A549 (cell line): ENCODE results near the gene DBF4.
"Not testable (repeated sequence)": the region's sequence is repeated elsewhere in the genome, so short reads cannot be mapped to it uniquely, and the experiment has no call there.

ENCODE experiments used
- CEBPB ChIP-seq, 2 experiments: fragments of >200 bp in 1 of 2; sonication (Bioruptor Twin) in 1 of 2; formaldehyde crosslinking in 1 of 2; IDR thresholded peaks; 2 replicates each; pipeline ENCODE4 v1.6.1; 2012 to 2016
- EP300 ChIP-seq, 2 experiments: fragments of >200 bp; sonication (Bioruptor Twin); formaldehyde crosslinking; IDR thresholded peaks; 2 replicates in 1 of 2; 3 replicates in 1 of 2; pipeline ENCODE4 v1.6.1; 2016 to 2017
- KDM1A ChIP-seq: fragments of 200-600 bp; sonication (generic); IDR thresholded peaks from 2 replicates; pipeline ENCODE4 v1.6.1; 2016; ENCODE audit warnings: low read depth, mild to moderate bottlenecking
- MAFK ChIP-seq: fragments of 450-650 bp; IDR thresholded peaks from 2 replicates; pipeline ENCODE4 v1.6.1; 2014; ENCODE audit not compliant: partially characterized antibody
- POLR2A ChIP-seq: IDR thresholded peaks from 2 replicates; pipeline ENCODE4 v1.6.1; 2012; ENCODE audit warnings: mild to moderate bottlenecking, low read length
- POLR2AphosphoS2 ChIP-seq: conservative IDR thresholded peaks from 2 replicates; pipeline ENCODE4 v1.6.1; 2012; ENCODE audit warnings: low read length, improper control_type of control experiment, inconsistent platforms
- REST ChIP-seq: fragments of 200-600 bp; sonication (generic); IDR thresholded peaks from 2 replicates; pipeline ENCODE4 v1.6.1; 2016; ENCODE audit warnings: antibody characterized with exemption, mild to moderate bottlenecking, moderate library complexity
- RFX5 ChIP-seq: fragments of 450-650 bp; IDR thresholded peaks from 2 replicates; pipeline ENCODE4 v1.7.1; 2014; ENCODE audit warnings: antibody characterized with exemption, mild to moderate bottlenecking, moderate library complexity
- USF2 ChIP-seq: fragments of 450-650 bp; IDR thresholded peaks from 2 replicates; pipeline ENCODE4 v1.6.1; 2014; ENCODE audit warnings: antibody characterized with exemption
- TF ChIP-seq, protein P1 (sequence below): fragments of >200 bp; sonication (Bioruptor Twin); formaldehyde crosslinking; IDR thresholded peaks from 3 replicates; pipeline ENCODE4 v1.5.1; 2016
- TF ChIP-seq, protein P2 (sequence below): IDR thresholded peaks from 2 replicates; pipeline ENCODE4 v1.6.1; 2012

DNA sequence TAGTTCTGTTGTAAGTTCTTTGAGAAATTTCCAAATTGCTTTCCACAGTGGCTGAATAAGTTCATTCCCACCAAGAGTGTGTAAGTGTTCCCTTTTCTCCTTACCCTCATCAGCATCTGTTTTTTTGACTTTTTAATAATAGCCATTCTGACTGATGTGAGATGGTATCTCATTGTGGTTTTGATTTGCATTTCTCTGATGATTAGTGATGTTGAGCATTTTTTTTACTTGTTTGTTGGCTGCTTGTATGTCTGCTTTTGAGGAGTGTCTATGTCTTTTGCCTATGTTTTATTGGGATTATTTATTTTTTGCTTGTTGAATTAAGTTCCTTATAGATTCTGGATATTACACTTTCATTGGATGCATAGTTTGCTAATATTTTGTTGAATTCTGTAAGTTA is 69.6 kb downstream of the DBF4 start:
- TF ChIP-seq POLR2A; KDM1A; RFX5; REST; POLR2AphosphoS2; EP300 (IDR thresholded peaks at IDR 0.05); MAFK; CEBPB (IDR thresholded peaks at IDR 0.05); USF2: not testable (repeated sequence)
- TF ChIP-seq, protein P1, sequence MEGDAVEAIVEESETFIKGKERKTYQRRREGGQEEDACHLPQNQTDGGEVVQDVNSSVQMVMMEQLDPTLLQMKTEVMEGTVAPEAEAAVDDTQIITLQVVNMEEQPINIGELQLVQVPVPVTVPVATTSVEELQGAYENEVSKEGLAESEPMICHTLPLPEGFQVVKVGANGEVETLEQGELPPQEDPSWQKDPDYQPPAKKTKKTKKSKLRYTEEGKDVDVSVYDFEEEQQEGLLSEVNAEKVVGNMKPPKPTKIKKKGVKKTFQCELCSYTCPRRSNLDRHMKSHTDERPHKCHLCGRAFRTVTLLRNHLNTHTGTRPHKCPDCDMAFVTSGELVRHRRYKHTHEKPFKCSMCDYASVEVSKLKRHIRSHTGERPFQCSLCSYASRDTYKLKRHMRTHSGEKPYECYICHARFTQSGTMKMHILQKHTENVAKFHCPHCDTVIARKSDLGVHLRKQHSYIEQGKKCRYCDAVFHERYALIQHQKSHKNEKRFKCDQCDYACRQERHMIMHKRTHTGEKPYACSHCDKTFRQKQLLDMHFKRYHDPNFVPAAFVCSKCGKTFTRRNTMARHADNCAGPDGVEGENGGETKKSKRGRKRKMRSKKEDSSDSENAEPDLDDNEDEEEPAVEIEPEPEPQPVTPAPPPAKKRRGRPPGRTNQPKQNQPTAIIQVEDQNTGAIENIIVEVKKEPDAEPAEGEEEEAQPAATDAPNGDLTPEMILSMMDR: not testable (repeated sequence)
- TF ChIP-seq, protein P2, sequence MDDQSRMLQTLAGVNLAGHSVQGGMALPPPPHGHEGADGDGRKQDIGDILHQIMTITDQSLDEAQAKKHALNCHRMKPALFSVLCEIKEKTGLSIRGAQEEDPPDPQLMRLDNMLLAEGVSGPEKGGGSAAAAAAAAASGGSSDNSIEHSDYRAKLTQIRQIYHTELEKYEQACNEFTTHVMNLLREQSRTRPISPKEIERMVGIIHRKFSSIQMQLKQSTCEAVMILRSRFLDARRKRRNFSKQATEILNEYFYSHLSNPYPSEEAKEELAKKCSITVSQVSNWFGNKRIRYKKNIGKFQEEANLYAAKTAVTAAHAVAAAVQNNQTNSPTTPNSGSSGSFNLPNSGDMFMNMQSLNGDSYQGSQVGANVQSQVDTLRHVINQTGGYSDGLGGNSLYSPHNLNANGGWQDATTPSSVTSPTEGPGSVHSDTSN: not testable (repeated sequence)
